HepG2 (cell line): ENCODE data around the gene NANOS1. TPM values are rescaled to one million over a fixed set of nuclear protein-coding genes. Genes with fewer than 3 reads are reported as not detected.

Experiments
- E2F1 ChIP-seq: sonication (generic); formaldehyde crosslinking; IDR thresholded peaks from 2 replicates; pipeline ENCODE4 v1.5.0; 2020; ENCODE audit warnings: missing genetic modification reagents
- EHMT2 ChIP-seq: fragments of 200-600 bp; sonication (generic); IDR thresholded peaks from 2 replicates; pipeline ENCODE4 v1.7.0; 2017; ENCODE audit warnings: antibody characterized with exemption, low read depth, low read length, borderline replicate concordance
- HNRNPLL ChIP-seq: fragments of 200-400 bp; formaldehyde crosslinking; IDR thresholded peaks from 2 replicates; pipeline ENCODE4 v1.6.1; 2017; ENCODE audit warnings: mild to moderate bottlenecking, low read depth, low read length; ENCODE audit not compliant: poor library complexity, severe bottlenecking
- MED1 ChIP-seq: sonication (generic); formaldehyde crosslinking; IDR thresholded peaks from 2 replicates; pipeline ENCODE4 v1.4.0; 2020; ENCODE audit warnings: missing genetic modification reagents
- MXD1 ChIP-seq: sonication (generic); formaldehyde crosslinking; IDR thresholded peaks from 2 replicates; pipeline ENCODE4 v1.4.0; 2020; ENCODE audit warnings: mild to moderate bottlenecking, missing genetic modification reagents
- SATB2 ChIP-seq: sonication (generic); formaldehyde crosslinking; IDR thresholded peaks from 2 replicates; pipeline ENCODE4 v1.5.0; 2020; ENCODE audit warnings: missing genetic modification reagents
- SMARCC2 ChIP-seq: fragments of 450-650 bp; IDR thresholded peaks from 2 replicates; pipeline ENCODE4 v1.6.1; 2017; ENCODE audit warnings: antibody characterized with exemption, mild to moderate bottlenecking
- STAT6 ChIP-seq: sonication (generic); formaldehyde crosslinking; IDR thresholded peaks from 2 replicates; pipeline ENCODE4 v1.4.0; 2020; ENCODE audit warnings: missing genetic modification reagents, mild to moderate bottlenecking, borderline replicate concordance
- TEAD3 ChIP-seq: optimal IDR thresholded peaks from 2 replicates; pipeline ENCODE3; 2016; ENCODE audit warnings: borderline replicate concordance
- TFE3 ChIP-seq: IDR thresholded peaks from 2 replicates; pipeline ENCODE4 v1.6.1; 2016
- ZFP90 ChIP-seq: sonication (generic); formaldehyde crosslinking; IDR thresholded peaks from 2 replicates; pipeline ENCODE4 v1.8.0; 2022; ENCODE audit warnings: missing genetic modification reagents, mild to moderate bottlenecking, inconsistent platforms, borderline replicate concordance
- ZNF280D ChIP-seq: sonication (generic); formaldehyde crosslinking; IDR thresholded peaks from 2 replicates; pipeline ENCODE4 v1.5.1; 2020; ENCODE audit warnings: mild to moderate bottlenecking, missing genetic modification reagents
- ZNF34 ChIP-seq: sonication (generic); formaldehyde crosslinking; IDR thresholded peaks from 2 replicates; pipeline ENCODE4 v1.4.0; 2020; ENCODE audit warnings: mild to moderate bottlenecking, missing genetic modification reagents, borderline replicate concordance
- ZNF350 ChIP-seq: sonication (generic); formaldehyde crosslinking; IDR thresholded peaks from 2 replicates; pipeline ENCODE4 v1.4.0; 2020; ENCODE audit warnings: mild to moderate bottlenecking, low read depth, missing genetic modification reagents, borderline replicate concordance
- ZNF510 ChIP-seq: sonication (generic); formaldehyde crosslinking; IDR thresholded peaks from 2 replicates; pipeline ENCODE4 v1.4.0; 2020; ENCODE audit warnings: low read depth, mild to moderate bottlenecking, missing genetic modification reagents
- ZNF605 ChIP-seq: sonication (generic); formaldehyde crosslinking; IDR thresholded peaks from 2 replicates; pipeline ENCODE4 v1.8.0; 2022; ENCODE audit warnings: mild to moderate bottlenecking, missing genetic modification reagents
- ZNF644 ChIP-seq: IDR thresholded peaks from 2 replicates; pipeline ENCODE4 v1.6.1; 2016; ENCODE audit warnings: low read depth
- ZNF775 ChIP-seq: sonication (generic); formaldehyde crosslinking; IDR thresholded peaks from 2 replicates; pipeline ENCODE4 v1.4.0; 2020; ENCODE audit warnings: missing genetic modification reagents, mild to moderate bottlenecking, moderate library complexity, borderline replicate concordance
- ZNF790 ChIP-seq: sonication (generic); formaldehyde crosslinking; IDR thresholded peaks from 2 replicates; pipeline ENCODE4 v1.8.0; 2022; ENCODE audit warnings: missing genetic modification reagents, mild to moderate bottlenecking, borderline replicate concordance
- ZNF83 ChIP-seq: sonication (generic); formaldehyde crosslinking; IDR thresholded peaks from 2 replicates; pipeline ENCODE4 v1.4.0; 2020; ENCODE audit warnings: missing genetic modification reagents, mild to moderate bottlenecking, borderline replicate concordance
- polyA plus RNA-seq, 8 experiments: library from polyadenylated mRNA; depleted of rRNA in 3 of 8; stranded (reverse) in 7 of 8; unstranded in 1 of 8; fragments of >200 nt; fragmentation: Illumina TruSeq in 4 of 8; extraction: Trizol in 4 of 8; gene quantifications; 2 replicates each; pipeline versions ENCODE4 v1.2.1 to v1.2.3, GENCODE V29; 2011 to 2016; ENCODE audit warnings: low read depth in 4 of 8, missing spikeins in 1 of 8, mixed read lengths in 1 of 8; ENCODE audit not compliant: insufficient read depth in 1 of 8
- total RNA-seq, 5 experiments: library from RNA; depleted of rRNA; stranded (reverse); fragments of >200 nt; fragmentation: Illumina TruSeq; extraction: Trizol; gene quantifications; 2 replicates each; pipeline ENCODE4 v1.2.3, GENCODE V29; 2016; ENCODE audit warnings: low read depth in 1 of 5

The NANOS1 gene
- total and polyA plus RNA-seq, 2 of the 13 experiments (the other 11 are each of a cell fraction or from before 2014, with no cell fraction given): 1.7 to 2.2 TPM

- TF ChIP-seq ZNF280D (CRISPR knock-in tag) (no peak), E2F1 (CRISPR knock-in tag) (peak; percentile 73), HNRNPLL (peak; percentile 70), ZNF790 (CRISPR knock-in tag) (peak; percentile 74; the same call in 1 of the 2 replicates), ZNF605 (CRISPR knock-in tag) (peak; percentile 91), SATB2 (CRISPR knock-in tag) (no peak), ZNF510 (no peak), ZNF350 (peak; percentile 69; the same call in 1 of the 2 replicates), STAT6 (CRISPR knock-in tag) (no peak), MED1 (CRISPR knock-in tag) (peak; percentile 77), TFE3 (peak; percentile 96), ZFP90 (CRISPR knock-in tag) (no peak), ZNF775 (CRISPR knock-in tag) (0 out of 2 replicates have a peak, but pooled peaks have one; percentile 20), TEAD3 (peak; percentile 60), ZNF83 (no peak), MXD1 (CRISPR knock-in tag) (peak; percentile 93), ZNF644 (CRISPR knock-in tag) (no peak), EHMT2 (no peak), SMARCC2 (no peak), ZNF34 (CRISPR knock-in tag) (no peak)
Measured at GRCh38 chr10:119080521-119081259, 51.2 kb downstream of the NANOS1 start, which contains the start of gene EIF3A (continued).
